H1 (cell line): ENCODE measurements around the gene CABP5. TPM values are rescaled to one million over a fixed set of nuclear protein-coding genes. Genes with fewer than 3 reads are reported as not detected.

Experiments used
- BACH1 ChIP-seq: IDR thresholded peaks from 2 replicates; pipeline ENCODE4 v1.6.1; 2012; ENCODE audit warnings: low read length, improper control_type of control experiment
- BCL11A ChIP-seq, 2 experiments: IDR thresholded peaks; one replicate each; pipeline ENCODE4 v1.6.1; 2011; ENCODE audit warnings: low read depth in 2 of 2, low read length in 2 of 2, mild to moderate bottlenecking in 2 of 2
- CREB1 ChIP-seq: IDR thresholded peaks from 2 replicates; pipeline ENCODE4 v1.6.1; 2012; ENCODE audit warnings: inconsistent platforms
- CTBP2 ChIP-seq: IDR thresholded peaks from 2 replicates; pipeline ENCODE4 v1.7.0; 2011; ENCODE audit warnings: borderline replicate concordance, mild to moderate bottlenecking, moderate library complexity, mixed read lengths, low read length; ENCODE audit not compliant: insufficient read depth, insufficient read length
- EGR1 ChIP-seq: IDR thresholded peaks from 2 replicates; pipeline ENCODE4 v1.6.1; 2011; ENCODE audit warnings: low read depth, low read length, borderline replicate concordance
- EP300 ChIP-seq, 2 experiments: IDR thresholded peaks; 1 replicate in 1 of 2; 2 replicates in 1 of 2; pipeline ENCODE4 v1.6.1; 2011 to 2012; ENCODE audit warnings: low read depth in 2 of 2, low read length in 2 of 2, mild to moderate bottlenecking in 2 of 2, borderline replicate concordance in 1 of 2, inconsistent platforms in 1 of 2, moderate library complexity in 1 of 2
- JUND ChIP-seq: IDR thresholded peaks from 2 replicates; pipeline ENCODE4 v1.6.1; 2011; ENCODE audit warnings: mild to moderate bottlenecking, improper control_type of control experiment, low read length
- KDM1A ChIP-seq: fragments of 200-600, 300-600 bp; sonication (generic); IDR thresholded peaks from 2 replicates; pipeline ENCODE4 v1.7.1; 2016; ENCODE audit warnings: mild to moderate bottlenecking, low read length, borderline replicate concordance
- POLR2A ChIP-seq, 2 experiments: IDR thresholded peaks; 1 replicate in 1 of 2; 2 replicates in 1 of 2; pipeline ENCODE4 v1.6.1; 2011; ENCODE audit warnings: low read depth in 2 of 2, low read length in 2 of 2, mild to moderate bottlenecking in 2 of 2; ENCODE audit errors: control extremely low read depth in 1 of 2
- POLR2AphosphoS5 ChIP-seq: IDR thresholded peaks from 2 replicates; pipeline ENCODE4 v1.6.1; 2011; ENCODE audit warnings: low read depth, low read length
- POU5F1 ChIP-seq: IDR thresholded peaks from 2 replicates; pipeline ENCODE4 v1.6.1; 2011; ENCODE audit warnings: low read depth, mild to moderate bottlenecking, low read length, moderate library complexity
- RAD21 ChIP-seq, 2 experiments: IDR thresholded peaks in 1 of 2; conservative IDR thresholded peaks in 1 of 2; 2 replicates each; pipeline ENCODE4 v1.6.1; 2011; ENCODE audit warnings: low read depth in 2 of 2, low read length in 2 of 2, improper control_type of control experiment in 1 of 2, inconsistent platforms in 1 of 2, mild to moderate bottlenecking in 1 of 2, moderate library complexity in 1 of 2
- SP1 ChIP-seq: IDR thresholded peaks from 2 replicates; pipeline ENCODE4 v1.6.1; 2011; ENCODE audit warnings: low read depth, low read length
- SRF ChIP-seq: IDR thresholded peaks from 2 replicates; pipeline ENCODE4 v1.6.1; 2011; ENCODE audit warnings: mild to moderate bottlenecking, low read depth, low read length, moderate library complexity
- TAF7 ChIP-seq: optimal IDR thresholded peaks from 2 replicates; pipeline ENCODE3; 2011; ENCODE audit warnings: low read depth, mild to moderate bottlenecking, inconsistent platforms, low read length, moderate library complexity, borderline replicate concordance
- YY1 ChIP-seq: IDR thresholded peaks from 2 replicates; pipeline ENCODE4 v1.6.1; 2011; ENCODE audit warnings: low read depth, mild to moderate bottlenecking, low read length
- polyA plus RNA-seq, 7 experiments: library from polyadenylated mRNA; depleted of rRNA in 3 of 7; stranded (reverse) in 5 of 7; unstranded in 2 of 7; fragments of >200 nt in 5 of 7; fragments of 200-250 nt in 2 of 7; gene quantifications; 1 replicate in 5 of 7; 2 replicates in 1 of 7; 4 replicates in 1 of 7; pipeline versions ENCODE4 v1.2.1 to v1.2.3, GENCODE V29; 2011 to 2013; ENCODE audit warnings: missing spikeins in 2 of 7, mixed read lengths in 2 of 7
- total RNA-seq: library from RNA; stranded (reverse); fragmentation: NEBNext Ultra II Directional; extraction: Animal tissue kit (Norgen Biotek cat#: 25700); gene quantifications from 2 replicates; pipeline ENCODE4 v1.2.1, GENCODE V29; 2021
- TF ChIP-seq, protein P1 (sequence below): IDR thresholded peaks from 2 replicates; pipeline ENCODE4 v1.6.1; 2011; ENCODE audit warnings: low read depth, mild to moderate bottlenecking, low read length; ENCODE audit not compliant: insufficient read depth
- TF ChIP-seq, protein P2 (sequence below): IDR thresholded peaks from 2 replicates; pipeline ENCODE4 v1.6.1; 2012; ENCODE audit warnings: inconsistent platforms

Gene CABP5
- total and polyA plus RNA-seq, 2 of the 8 experiments (the other 6 are each of a cell fraction or from before 2014, with no cell fraction given), result not detected

DNA sequence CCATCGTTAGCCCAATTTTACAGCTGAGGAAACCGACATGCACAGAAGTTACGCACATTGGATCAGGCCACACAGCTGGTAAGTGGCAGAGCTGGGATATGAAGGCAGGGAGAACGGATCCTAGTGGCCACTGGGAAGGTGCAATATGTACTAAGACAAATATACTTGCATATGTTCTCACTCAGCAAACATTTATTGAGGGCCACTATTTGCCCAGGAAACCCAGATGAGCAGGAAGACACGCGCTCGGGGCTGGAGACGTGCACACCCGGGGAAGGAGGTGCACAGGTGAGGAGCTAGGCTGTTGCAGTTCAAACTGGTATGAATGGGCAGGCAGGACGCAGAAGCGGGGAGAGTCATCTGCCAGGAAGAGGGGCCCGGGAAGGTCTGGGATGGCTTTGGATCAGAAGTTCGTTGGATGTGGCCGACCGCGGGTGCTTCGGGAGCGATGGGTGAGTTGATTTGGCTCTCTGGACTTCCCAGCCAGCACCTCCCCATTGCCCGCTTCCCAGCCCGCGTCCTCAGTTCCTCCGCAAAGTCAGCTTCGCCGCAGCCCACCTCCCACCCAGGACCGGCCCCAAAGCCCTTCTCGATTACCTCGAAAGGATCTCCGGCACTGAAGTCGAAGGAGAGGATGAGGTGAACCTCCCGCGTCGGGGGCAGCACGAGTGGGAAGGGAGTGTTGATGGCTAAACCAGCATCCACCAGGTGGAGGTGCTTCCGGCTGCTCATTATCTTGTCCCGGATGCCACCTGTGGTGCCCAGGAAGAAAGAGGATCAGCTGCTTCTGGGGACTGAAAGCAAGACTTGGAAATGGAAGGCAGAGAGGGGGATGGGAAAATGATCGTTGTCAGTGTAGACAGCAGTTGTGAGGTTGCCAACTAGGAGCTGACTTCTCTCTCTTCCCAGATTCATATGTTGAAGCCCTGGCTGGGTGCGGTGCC, 17.8 kb upstream of the CABP5 start (continued):
- TF ChIP-seq SP1 (peak; percentile 73), TAF7 (no peak), RAD21 (IDR thresholded peaks at IDR 0.05 in 1 of 2, conservative IDR thresholded peaks at IDR 0.05 in 1 of 2; ENCODE audit: low read depth in 2 of 2, low read length in 2 of 2) (peak in 1 of 2 experiments; percentile 43; a peak in 3 of 4 replicates), CTBP2 (no peak), KDM1A (no peak), POU5F1 (no peak), EGR1 (no peak), POLR2AphosphoS5 (no peak), SRF (no peak), JUND (no peak), CREB1 (peak; percentile 23; the same call in 1 of the 2 replicates), EP300 (IDR thresholded peaks at IDR 0.05; ENCODE audit: borderline replicate concordance in 1 of 2, low read depth in 2 of 2, low read length in 2 of 2) (no peak; a peak in 1 of 3 replicates), YY1 (no peak), POLR2A (IDR thresholded peaks at IDR 0.05; ENCODE audit: control extremely low read depth in 1 of 2, low read depth in 2 of 2, low read length in 2 of 2) (peak in 1 of 2 experiments; percentile 32; a peak in 1 of 3 replicates), BACH1 (no peak), BCL11A (IDR thresholded peaks at IDR 0.05; ENCODE audit: low read depth in 2 of 2, low read length in 2 of 2) (no peak)
- TF ChIP-seq, protein P1, sequence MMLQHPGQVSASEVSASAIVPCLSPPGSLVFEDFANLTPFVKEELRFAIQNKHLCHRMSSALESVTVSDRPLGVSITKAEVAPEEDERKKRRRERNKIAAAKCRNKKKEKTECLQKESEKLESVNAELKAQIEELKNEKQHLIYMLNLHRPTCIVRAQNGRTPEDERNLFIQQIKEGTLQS, result no peak
- TF ChIP-seq, protein P2, sequence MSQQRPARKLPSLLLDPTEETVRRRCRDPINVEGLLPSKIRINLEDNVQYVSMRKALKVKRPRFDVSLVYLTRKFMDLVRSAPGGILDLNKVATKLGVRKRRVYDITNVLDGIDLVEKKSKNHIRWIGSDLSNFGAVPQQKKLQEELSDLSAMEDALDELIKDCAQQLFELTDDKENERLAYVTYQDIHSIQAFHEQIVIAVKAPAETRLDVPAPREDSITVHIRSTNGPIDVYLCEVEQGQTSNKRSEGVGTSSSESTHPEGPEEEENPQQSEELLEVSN, result peak; percentile 62
